ENCODE data around the gene PADI6.

PADI6 gene

GRCh38 chr1:17381161-17381560 is 9.2 kb downstream of the PADI6 start:
- TF ChIP-seq CTCF (conservative IDR thresholded peaks at IDR 0.05; ENCODE audit: low read length) = no peak
- no peak overlapping the region for H3K4me3 ChIP-seq (ENCODE audit: low read length)

GRCh38 chr1:17392199-17392740 is 20.3 kb downstream of the PADI6 start:
- DNase-seq (ENCODE audit: low read depth) = no peak
- no peak overlapping the region for H3K4me3 ChIP-seq (ENCODE audit: low read length)
- no peak for TF ChIP-seq CTCF (conservative IDR thresholded peaks at IDR 0.05; ENCODE audit: low read length)

More at GRCh38 chr1:17381161-17381560, 9.2 kb downstream of the PADI6 start:
- no peak for DNase-seq (ENCODE audit: low read depth)

GRCh38 chr1:17393230-17393629 is 21.2 kb downstream of the PADI6 start:
- H3K4me3 ChIP-seq (ENCODE audit: low read length) = no peak overlapping the region
- no peak for DNase-seq (ENCODE audit: low read depth)
- TF ChIP-seq CTCF (conservative IDR thresholded peaks at IDR 0.05; ENCODE audit: low read length) = no peak

- no peak overlapping the region for H3K4me3 ChIP-seq (ENCODE audit: low read length)
Observed at GRCh38 chr1:17397910-17398695, 26.1 kb downstream of the PADI6 start.

GRCh38 chr1:17400725-17401341 is 28.8 kb downstream of the PADI6 start:
- no peak for DNase-seq (ENCODE audit: low read depth)
- H3K4me3 ChIP-seq (ENCODE audit: low read length) = no peak overlapping the region
- no peak for TF ChIP-seq CTCF (conservative IDR thresholded peaks at IDR 0.05; ENCODE audit: low read length)

More at GRCh38 chr1:17397910-17398695, 26.1 kb downstream of the PADI6 start:
- no peak for TF ChIP-seq CTCF (conservative IDR thresholded peaks at IDR 0.05; ENCODE audit: low read length)
- DNase-seq (ENCODE audit: low read depth) = no peak

- no peak overlapping the region for H3K4me3 ChIP-seq (ENCODE audit: low read length)
- DNase-seq (ENCODE audit: low read depth) = no peak
- TF ChIP-seq CTCF (conservative IDR thresholded peaks at IDR 0.05; ENCODE audit: low read length) = no peak
Observed at GRCh38 chr1:17401841-17402240, 29.8 kb downstream of the PADI6 start.

Measured in AG10803 (cell line).